Ascending aorta (tissue), 2 donors: ENCODE data around the gene CCDC187. TPM values are rescaled to one million over a fixed set of nuclear protein-coding genes. Genes with fewer than 3 reads are reported as not detected.

Experiments used
- DNase-seq, 2 donors: peaks; one replicate each; pipeline ENCODE4 v3.0.0-alpha.2; 2019; ENCODE audit warnings: low spot score in 2 of 2
- H3K27ac ChIP-seq, 2 donors: fragments of 200-600 bp; sonication (generic); one replicate each; pipeline ENCODE4 v1.5.1; 2016 to 2017; ENCODE audit warnings: mild to moderate bottlenecking in 1 of 2
- H3K27me3 ChIP-seq: fragments of 200-600 bp; sonication (generic); one replicate; pipeline ENCODE4 v1.5.1; 2017
- H3K36me3 ChIP-seq, 2 donors: fragments of 200-600 bp; sonication (generic); one replicate each; pipeline ENCODE4 v1.5.1; 2016
- H3K4me1 ChIP-seq, 2 donors: fragments of 200-600 bp; sonication (generic); one replicate each; pipeline ENCODE4 v1.5.1; 2016 to 2017; ENCODE audit warnings: mild to moderate bottlenecking in 1 of 2
- H3K4me3 ChIP-seq, 2 donors: fragments of 200-600 bp; sonication (generic); one replicate each; pipeline ENCODE4 v1.5.1; 2016 to 2017; ENCODE audit warnings: mild to moderate bottlenecking in 1 of 2
- H3K9me3 ChIP-seq, 2 donors: fragments of 200-600 bp; sonication (generic); one replicate each; pipeline ENCODE4 v1.5.1; 2016
- intact Hi-C: fragments of 100-400 bp; cut with DNase I; formaldehyde crosslinking; loops from one replicate; pipeline ENCODE4 v1.15.1; 2023
- total RNA-seq: library from RNA; depleted of rRNA; stranded (reverse); fragments of >200 nt; gene quantifications from one replicate; pipeline ENCODE4 v1.1.0, GENCODE V29; 2016
- TF ChIP-seq, protein P1 (sequence below), 3 experiments: fragments of 200-600 bp in 2 of 3; fragments of 450-650 bp in 1 of 3; sonication (generic) in 2 of 3; IDR thresholded peaks; one replicate each; pipeline ENCODE4 v1.5.1; 2016 to 2019; ENCODE audit warnings: antibody characterized with exemption in 3 of 3, mild to moderate bottlenecking in 1 of 3, moderate library complexity in 1 of 3

Gene CCDC187
- total RNA-seq, 1 donor from 2014 or later: under 0.01 TPM

DNA sequence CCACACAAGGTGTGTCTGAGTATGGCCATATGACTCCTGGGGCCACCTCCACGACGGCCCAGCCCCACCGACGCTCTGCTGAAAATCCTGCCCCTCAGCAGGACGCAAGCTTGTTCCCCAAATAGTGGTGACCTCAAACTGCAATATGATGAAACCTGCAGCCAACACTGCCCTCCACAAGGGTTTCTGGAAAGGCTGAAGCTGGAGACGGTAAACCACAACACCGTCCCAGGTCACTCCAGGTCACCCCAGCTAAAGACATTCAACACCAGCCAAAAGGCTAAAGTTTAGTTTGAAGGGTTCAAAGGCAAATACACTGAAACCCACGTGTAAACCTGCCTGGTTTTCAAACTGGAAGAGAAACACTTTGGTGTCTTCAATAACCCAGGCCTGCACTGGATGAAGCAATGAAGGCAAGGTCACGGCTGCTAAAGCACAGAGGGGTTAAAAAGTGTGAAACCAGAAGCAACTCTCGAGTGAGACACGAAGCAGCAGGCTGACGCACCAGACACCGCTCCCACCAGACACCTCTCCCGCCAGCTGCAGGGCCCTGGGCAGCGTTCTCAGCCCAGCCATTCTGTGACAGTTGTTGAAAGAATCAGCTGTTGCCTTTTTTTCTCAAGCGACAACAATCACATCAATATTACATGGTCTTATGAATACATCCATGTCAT, 97.2 kb downstream of the CCDC187 start:
- no peaks in the 10 kb centered on the region for H3K9me3 ChIP-seq
- intact Hi-C loops: no loop called here
- no peak for DNase-seq
- H3K27me3 ChIP-seq: peaks cover 22% of the 10 kb centered on the region
- no peaks in the 10 kb centered on the region for H3K4me1 ChIP-seq
- TF ChIP-seq, protein P1, sequence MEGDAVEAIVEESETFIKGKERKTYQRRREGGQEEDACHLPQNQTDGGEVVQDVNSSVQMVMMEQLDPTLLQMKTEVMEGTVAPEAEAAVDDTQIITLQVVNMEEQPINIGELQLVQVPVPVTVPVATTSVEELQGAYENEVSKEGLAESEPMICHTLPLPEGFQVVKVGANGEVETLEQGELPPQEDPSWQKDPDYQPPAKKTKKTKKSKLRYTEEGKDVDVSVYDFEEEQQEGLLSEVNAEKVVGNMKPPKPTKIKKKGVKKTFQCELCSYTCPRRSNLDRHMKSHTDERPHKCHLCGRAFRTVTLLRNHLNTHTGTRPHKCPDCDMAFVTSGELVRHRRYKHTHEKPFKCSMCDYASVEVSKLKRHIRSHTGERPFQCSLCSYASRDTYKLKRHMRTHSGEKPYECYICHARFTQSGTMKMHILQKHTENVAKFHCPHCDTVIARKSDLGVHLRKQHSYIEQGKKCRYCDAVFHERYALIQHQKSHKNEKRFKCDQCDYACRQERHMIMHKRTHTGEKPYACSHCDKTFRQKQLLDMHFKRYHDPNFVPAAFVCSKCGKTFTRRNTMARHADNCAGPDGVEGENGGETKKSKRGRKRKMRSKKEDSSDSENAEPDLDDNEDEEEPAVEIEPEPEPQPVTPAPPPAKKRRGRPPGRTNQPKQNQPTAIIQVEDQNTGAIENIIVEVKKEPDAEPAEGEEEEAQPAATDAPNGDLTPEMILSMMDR (IDR thresholded peaks at IDR 0.05): no peak
- H3K4me3 ChIP-seq: no peak overlapping the region
- H3K27ac ChIP-seq: no peak overlapping the region
- H3K36me3 ChIP-seq: peaks cover 2 to 16% of the 10 kb centered on the region in 2 donors

DNA sequence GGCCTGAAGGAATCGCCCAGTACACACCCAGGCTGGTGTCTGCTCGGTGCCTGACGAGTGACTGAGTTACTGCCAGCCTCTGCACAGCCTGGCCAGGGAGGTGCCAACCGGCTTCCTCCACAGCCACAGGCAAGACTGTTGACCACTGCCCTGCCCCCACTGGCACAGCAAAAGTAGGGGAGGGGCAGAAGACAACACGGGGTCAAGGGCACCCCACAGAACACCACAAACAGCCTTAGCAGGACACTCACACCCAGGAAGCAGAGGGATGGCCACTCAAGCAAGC, 98.2 kb downstream of the CCDC187 start:
- Histone ChIP-seq H3K4me1 (no peaks in the 10 kb centered on the region), H3K27me3 (peaks cover 27% of the 10 kb centered on the region), H3K4me3 (no peak overlapping the region), H3K36me3 (peaks cover 0 to 8% of the 10 kb centered on the region in 2 donors), H3K27ac (no peak overlapping the region), H3K9me3 (no peaks in the 10 kb centered on the region)
- no peak for DNase-seq
- intact Hi-C loops: no loop called here
- TF ChIP-seq, protein P1 (IDR thresholded peaks at IDR 0.05): no peak

DNA sequence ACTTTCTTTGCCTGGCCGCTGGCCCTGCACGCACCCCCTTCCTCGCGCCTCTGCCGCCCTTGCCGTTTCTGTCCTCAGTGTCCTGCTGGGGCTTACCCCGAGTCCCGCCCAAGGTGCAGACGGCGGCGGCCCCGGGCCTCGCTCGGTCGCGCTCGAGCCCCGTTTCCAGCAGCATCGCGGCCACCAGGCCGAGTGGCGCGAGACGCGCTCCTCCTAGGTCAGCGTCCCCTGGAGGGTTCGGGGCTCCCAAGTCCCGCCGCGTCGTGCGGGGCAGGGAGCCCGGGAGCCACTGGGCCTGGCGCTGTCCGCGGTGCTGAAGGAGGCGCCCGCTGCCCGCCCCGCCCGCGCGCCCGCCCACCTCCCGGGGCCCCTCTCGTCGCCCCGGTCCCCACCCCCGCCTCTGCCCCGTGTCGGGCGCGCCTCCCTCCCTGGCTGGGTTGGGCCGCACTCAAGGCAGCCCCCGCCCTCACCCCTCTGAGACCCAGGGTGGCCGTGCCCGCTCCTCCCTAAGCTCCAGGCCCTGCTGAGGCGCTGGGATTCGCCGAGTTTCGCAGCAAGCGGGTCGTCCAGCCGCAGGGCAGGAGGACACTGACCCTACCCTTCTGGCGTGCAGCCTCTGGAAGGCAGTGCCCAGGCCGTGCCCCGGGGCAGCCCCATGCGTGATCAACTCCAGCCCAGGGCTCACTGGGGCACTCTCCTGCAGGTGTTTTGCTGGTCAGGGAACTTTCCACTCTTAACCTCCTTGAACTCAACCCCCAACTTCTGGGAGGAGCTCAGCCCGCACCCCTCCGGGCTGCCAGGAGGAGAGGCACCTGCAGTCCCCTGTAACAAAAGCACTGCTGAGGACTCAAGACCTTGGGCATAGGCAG, 98.8 kb downstream of the CCDC187 start, which contains the start of gene LHX3:
LHX3 (minus strand) TSS at position 291 of the 869 bp plus-strand sequence; CDS start at position 175, 116 bp downstream.
- DNase-seq: no peak
- intact Hi-C loops: no loop called here
- no peak within 1 kb of the TSS for H3K4me3 ChIP-seq
- peaks cover 0 to 2% of the 10 kb centered on the region in 2 donors for H3K36me3 ChIP-seq
- no peaks in the 10 kb centered on the region for H3K4me1 ChIP-seq
- TF ChIP-seq, protein P1 (IDR thresholded peaks at IDR 0.05): no peak
- H3K27ac ChIP-seq: no peak within 1 kb of the TSS
- H3K9me3 ChIP-seq: no peaks in the 10 kb centered on the region
- H3K27me3 ChIP-seq: peaks cover 30% of the 10 kb centered on the region

DNA sequence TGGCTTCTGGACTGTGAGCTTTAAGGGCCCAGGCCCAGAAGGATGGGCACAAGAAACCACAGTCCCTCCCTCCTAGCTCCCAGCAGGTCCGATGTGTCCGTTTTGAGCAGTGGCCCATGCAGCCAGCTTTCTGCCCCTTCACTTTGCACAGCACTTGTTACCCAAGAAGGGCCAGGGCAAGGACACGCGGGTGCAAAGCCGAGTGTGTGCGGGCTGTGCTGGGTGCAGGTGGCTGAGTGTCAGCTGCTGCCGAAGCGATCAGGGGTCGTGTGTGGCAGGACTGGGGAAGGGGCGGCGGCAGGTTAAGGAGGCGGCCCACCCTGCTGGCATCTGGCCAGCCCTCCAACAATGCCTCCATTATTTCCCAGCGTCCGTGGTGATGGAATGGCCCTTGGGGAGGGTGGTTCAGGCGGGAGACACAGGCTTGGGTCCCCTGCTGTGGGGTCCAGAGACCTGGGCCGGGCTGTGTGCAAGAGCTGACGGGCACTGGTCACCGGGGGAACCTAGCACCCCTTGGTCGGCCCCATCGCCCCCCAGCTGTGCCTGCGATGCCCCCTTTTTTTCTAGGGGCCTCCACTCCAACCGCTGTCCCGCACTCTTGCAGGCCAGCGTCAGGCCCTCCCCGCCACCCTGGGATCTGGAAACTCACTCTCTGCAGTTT, 99.6 kb downstream of the CCDC187 start:
- Histone ChIP-seq H3K4me3 (no peak overlapping the region), H3K36me3 (no peaks in the 10 kb centered on the region), H3K9me3 (no peaks in the 10 kb centered on the region), H3K4me1 (no peaks in the 10 kb centered on the region), H3K27ac (no peak overlapping the region), H3K27me3 (peaks cover 35% of the 10 kb centered on the region)
- intact Hi-C loops: no loop called here
- DNase-seq: no peak
- TF ChIP-seq, protein P1 (IDR thresholded peaks at IDR 0.05): no peak

DNA sequence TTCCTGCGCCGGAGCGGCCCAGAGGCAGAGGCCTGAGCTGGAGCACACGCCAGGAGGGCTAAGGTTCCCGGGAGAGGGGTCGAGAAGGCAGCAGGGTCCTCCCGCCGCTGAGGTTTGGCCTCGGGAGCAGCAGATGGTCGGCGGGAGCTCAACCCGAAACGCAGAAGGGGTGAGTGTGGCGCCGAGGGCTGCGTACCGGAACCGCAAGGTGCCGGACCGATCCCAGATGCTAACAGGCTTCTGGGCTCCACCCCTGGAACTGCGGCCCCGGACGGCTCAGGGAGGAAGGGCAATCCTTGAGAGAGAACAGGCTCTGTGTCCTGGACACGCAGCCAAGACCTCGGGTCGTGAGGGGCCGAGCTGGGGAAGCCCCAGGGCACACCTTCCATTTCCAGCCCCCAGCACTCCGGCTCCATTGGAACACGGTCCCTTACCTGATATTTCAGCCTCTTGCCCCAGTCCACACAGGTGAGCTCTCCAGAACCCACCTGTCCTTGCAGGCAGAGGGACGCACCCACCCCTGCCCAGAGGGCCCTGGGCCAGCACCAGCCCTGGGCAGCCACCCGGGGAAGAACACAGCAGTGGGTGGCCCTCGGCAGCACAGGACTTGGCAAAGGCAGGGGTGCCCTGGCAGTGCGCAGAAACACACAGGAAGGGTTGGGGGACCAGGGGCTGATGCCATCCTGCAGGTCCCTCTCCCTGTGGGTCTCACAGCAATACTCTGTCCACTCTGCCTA, 100.3 kb downstream of the CCDC187 start:
- Histone ChIP-seq H3K4me1 (no peaks in the 10 kb centered on the region), H3K27ac (no peak overlapping the region), H3K9me3 (no peaks in the 10 kb centered on the region), H3K36me3 (no peaks in the 10 kb centered on the region), H3K27me3 (peaks cover 35% of the 10 kb centered on the region), H3K4me3 (no peak overlapping the region)
- no peak for DNase-seq
- intact Hi-C loops: no loop called here
- TF ChIP-seq, protein P1 (IDR thresholded peaks at IDR 0.05): no peak
